HPDE6-E6E7 (cell line): Measurements from ENCODE around the gene ACACA.

ENCODE experiments used
- DNase-seq: peaks from one replicate; pipeline ENCODE4 v3.0.0; 2011; ENCODE audit warnings: missing footprints; ENCODE audit errors: extremely low spot score

The ACACA gene

GRCh38 chr17:37231887-37232286, 174.7 kb downstream of the ACACA start:
- DNase-seq = no peak

- no peak for DNase-seq
Measured at GRCh38 chr17:37230633-37231032, 176.0 kb downstream of the ACACA start.

GRCh38 chr17:37225465-37225864, 181.2 kb downstream of the ACACA start:
- no peak for DNase-seq

DNA sequence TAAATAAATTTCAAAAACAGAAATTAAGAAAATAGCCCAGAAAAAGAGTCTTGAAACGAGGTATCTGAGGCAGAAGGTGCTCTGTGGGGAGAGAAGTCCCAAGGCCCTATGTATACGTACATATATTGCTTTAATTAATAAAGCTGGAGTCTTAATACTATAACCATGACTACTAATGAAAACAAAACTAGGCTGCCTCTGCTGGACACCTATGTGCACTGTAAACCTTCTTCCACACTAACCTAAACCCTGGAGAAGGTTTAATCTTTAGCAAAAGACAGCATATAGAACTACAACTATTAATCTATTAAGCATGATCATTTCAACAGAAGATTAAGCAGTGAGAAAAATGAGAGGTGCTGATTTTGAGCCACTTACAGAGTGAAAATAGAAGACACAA, 184.8 kb downstream of the ACACA start:
- no peak for DNase-seq

DNA sequence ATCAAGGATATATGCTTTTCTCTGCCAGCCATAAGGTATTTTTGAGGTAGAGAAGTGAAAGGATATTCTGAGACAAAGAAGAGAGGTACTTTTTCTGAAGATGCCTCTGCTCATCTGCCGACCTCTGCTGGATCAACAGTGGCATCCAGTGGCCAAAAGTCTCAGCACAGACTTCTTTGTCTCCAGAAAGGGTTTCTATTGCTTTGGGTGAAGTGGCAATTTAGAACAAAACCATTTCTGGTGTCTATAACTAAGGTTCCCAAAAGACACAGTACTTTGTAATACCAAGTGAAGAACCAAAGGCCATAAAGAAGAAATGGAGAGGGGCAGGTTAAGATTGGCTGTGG, 186.1 kb downstream of the ACACA start:
- DNase-seq = peak; percentile 4

GRCh38 chr17:37219876-37220606, 186.6 kb downstream of the ACACA start:
- DNase-seq = no peak

GRCh38 chr17:37218849-37219248, 187.8 kb downstream of the ACACA start:
- DNase-seq = no peak

DNA sequence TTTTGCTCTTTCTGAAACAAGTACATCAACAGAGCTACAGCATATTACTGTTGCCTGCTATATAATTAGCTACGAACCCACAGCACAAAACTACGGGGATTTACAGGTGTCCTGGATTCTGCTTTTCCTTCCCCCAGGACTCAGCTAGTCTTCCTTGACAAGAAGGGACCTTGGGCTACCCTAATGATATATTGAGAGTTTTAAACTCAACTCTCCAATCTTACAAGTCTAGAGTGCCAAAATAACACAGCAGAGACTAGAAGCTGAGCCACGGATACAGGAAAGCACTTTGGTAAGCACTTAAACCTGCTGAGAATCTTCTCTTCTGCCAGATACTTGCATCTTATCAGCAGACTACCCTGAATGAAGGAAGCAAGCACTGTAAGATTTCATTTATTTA, 192.2 kb downstream of the ACACA start:
- DNase-seq = no peak

GRCh38 chr17:37213927-37214326, 192.7 kb downstream of the ACACA start:
- no peak for DNase-seq

DNA sequence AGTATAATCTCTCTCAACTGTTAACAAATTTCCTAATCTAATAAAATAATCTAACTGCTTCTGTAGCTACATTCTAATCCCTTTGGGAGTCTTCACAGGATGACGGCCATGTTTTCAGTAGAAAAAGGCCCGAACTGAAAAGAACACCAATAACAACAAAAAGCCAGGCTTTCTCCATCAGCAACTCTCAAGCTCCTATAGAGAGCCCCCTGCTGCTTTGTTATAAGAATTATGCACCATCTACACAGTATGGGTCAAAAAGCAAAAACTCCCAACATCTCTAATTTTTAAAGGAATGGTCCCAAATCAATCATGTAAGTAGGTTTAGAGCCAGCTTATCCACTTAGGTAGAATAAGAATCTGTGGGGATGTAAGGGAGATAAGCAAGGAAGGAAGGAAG, 194.5 kb downstream of the ACACA start:
- no peak for DNase-seq

DNA sequence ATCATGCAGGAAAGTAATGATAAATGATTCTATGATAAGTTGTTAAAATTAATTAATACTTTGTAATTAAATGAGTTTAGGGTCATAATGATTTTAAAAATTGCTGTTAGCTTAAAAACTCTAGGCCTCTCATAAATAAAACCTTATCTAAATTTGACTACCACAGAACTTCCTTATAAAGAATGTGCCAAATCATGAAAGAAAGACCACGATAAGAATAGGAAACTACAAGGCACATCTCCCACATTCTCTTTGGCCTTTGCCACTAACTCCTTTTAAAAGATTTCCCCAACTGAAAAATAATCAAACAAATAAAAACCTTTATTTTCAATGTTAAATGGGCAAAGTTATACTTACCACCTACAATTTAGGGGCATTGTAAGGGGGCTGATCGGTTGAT, 195.5 kb downstream of the ACACA start:
- no peak for DNase-seq

- no peak for DNase-seq
Measured at GRCh38 chr17:37207103-37207502, 199.5 kb downstream of the ACACA start.

DNA sequence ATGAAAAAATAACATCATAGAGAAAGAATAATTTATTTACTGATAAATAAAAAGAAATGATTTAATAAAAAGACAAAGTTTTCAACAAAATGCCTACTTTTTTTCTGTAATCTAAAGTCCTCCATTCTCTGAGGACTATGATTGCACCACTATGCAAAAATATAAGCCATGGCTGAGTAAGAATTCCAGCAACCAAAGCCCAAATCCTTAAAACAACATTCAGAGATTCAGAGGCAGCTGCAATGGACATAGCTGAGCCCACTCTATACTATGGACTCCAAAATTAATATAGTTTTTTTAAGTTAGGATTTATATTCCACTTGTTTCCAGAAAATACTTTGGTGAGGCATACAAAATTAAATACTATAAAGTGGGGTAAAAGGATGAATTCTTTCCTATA, 200.3 kb downstream of the ACACA start:
- no peak for DNase-seq

GRCh38 chr17:37200497-37200896, 206.1 kb downstream of the ACACA start:
- no peak for DNase-seq

GRCh38 chr17:37197336-37197735, 209.3 kb downstream of the ACACA start:
- DNase-seq = no peak

- DNase-seq = no peak
Measured at GRCh38 chr17:37194208-37194607, 212.4 kb downstream of the ACACA start.

DNA sequence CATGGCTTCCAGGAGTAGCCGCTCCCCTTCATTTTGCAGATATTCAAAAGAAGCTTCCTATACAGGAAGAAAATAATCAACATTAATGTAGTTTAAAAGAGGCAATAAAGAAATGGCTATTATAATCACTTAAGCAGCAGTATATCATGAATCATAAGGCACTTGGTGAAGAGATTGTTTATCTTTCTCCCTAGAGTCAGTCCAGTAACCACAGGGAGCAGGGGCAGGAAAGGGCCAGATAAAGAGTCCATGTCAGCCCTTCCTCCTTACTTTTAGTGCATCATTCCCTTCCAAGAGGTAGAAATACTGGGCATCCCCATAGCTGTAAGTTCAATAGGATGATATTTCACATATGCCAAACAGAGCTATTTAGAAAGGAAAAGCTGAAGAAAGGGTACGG, 215.4 kb downstream of the ACACA start:
- DNase-seq = no peak

DNA sequence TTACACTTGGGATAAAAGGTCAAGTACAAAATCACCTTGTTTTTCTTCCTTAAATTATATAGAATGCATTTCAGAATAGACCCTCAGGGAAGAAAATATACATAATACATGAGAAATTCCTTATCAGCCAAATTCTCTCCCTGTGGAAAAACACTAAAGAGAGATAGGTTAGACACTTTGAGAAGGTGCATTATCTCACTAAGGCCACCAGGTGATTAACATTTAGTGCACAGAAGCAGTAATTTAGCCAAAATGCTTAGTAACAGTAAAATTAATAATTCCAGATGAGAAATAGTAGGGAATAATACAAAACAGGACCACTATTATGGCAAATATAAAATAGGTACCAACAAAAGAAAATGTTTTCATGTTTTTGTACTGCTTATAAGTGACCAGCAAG, 216.1 kb downstream of the ACACA start:
- DNase-seq = no peak

GRCh38 chr17:37188157-37188556, 218.5 kb downstream of the ACACA start:
- no peak for DNase-seq

GRCh38 chr17:37187262-37187661, 219.4 kb downstream of the ACACA start:
- no peak for DNase-seq

- no peak for DNase-seq
Measured at GRCh38 chr17:37182786-37183465, 223.7 kb downstream of the ACACA start.

- DNase-seq = no peak
Measured at GRCh38 chr17:37180376-37180775, 226.3 kb downstream of the ACACA start.

DNA sequence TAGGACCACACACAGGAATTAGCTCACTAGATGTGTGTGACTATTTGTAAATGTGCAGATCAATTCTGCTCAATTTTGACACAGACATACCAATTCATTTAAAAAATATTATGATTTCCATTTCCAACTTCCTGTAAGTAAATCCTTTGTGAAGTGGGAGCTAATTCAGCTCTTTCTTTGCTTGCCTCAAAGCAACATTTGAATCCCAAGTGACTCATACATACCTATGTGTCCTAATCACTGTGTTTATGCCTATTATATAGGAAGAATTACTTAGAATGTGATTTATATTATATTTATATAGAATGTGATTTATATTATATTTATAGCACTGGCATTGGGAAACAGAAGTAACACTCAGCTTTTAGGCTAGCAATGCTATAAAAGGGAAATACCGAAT, 226.7 kb downstream of the ACACA start:
- peak; percentile 46 for DNase-seq
